Fibroblast of lung (primary cell): ENCODE data around the gene CTSW.

ENCODE experiments used
- EZH2 ChIP-seq: IDR thresholded peaks from 2 replicates; pipeline ENCODE4 v1.5.1; 2012; ENCODE audit warnings: low read length, control low read depth, mild to moderate bottlenecking; ENCODE audit errors: missing control alignments
- TF ChIP-seq, protein P1 (sequence below), 2 donors: IDR thresholded peaks in 1 of 2; conservative IDR thresholded peaks in 1 of 2; 1 replicate in 1 of 2; 2 replicates in 1 of 2; pipeline ENCODE4 v1.5.1; 2011 to 2012; ENCODE audit warnings: low read length in 2 of 2, control low read depth in 1 of 2, inconsistent platforms in 1 of 2, low read depth in 1 of 2, mild to moderate bottlenecking in 1 of 2

DNA sequence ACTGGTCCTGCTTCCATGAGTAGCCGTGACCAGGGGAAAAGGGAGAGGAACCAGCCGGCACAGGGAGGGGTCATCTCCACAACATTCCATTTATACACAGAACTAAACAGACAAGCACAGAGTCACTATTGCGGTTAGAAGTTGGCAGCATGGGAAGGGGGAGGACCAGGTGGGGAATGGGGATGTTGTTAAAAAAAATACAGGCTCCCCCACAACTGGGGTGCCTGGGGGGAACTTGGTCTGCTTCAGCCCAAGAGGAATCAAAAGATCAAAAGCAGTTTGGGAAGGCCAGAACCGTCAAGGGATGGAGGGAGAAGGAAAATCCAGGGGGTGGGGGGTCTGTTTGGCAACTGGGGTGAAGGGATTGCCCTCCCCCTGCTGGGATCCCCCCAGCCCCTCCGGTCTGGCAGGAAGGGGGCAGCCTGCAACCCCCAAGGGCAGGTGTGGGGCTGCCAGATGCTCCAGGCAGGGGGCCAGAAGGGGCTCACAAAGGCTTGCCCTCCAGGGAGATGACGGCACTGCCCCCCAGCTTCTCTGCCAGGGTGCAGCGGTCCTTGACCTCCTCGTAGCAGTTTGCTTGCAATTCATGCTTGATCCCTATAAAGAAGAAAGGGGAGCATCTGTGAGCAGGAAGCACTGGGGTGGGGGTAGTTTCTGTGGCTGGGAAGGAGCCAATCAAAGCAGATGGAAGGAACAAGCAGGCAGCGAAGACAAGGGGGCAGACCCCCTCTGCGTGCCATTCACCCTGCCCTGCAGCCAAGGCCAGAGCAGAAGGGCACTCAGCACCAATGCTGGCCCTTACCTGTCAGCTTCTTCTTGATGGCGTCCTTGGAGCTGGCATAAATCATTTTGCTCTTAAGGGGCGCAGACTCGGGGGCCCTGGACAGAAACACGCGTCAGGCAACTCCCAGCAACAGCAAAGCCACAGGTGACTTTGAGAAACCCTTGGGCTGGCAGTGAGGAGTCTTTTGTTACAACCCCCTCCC, 24.5 kb upstream of the CTSW start:
- TF ChIP-seq, protein P1, sequence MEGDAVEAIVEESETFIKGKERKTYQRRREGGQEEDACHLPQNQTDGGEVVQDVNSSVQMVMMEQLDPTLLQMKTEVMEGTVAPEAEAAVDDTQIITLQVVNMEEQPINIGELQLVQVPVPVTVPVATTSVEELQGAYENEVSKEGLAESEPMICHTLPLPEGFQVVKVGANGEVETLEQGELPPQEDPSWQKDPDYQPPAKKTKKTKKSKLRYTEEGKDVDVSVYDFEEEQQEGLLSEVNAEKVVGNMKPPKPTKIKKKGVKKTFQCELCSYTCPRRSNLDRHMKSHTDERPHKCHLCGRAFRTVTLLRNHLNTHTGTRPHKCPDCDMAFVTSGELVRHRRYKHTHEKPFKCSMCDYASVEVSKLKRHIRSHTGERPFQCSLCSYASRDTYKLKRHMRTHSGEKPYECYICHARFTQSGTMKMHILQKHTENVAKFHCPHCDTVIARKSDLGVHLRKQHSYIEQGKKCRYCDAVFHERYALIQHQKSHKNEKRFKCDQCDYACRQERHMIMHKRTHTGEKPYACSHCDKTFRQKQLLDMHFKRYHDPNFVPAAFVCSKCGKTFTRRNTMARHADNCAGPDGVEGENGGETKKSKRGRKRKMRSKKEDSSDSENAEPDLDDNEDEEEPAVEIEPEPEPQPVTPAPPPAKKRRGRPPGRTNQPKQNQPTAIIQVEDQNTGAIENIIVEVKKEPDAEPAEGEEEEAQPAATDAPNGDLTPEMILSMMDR (conservative IDR thresholded peaks at IDR 0.05 in 1 of 2, IDR thresholded peaks at IDR 0.05 in 1 of 2; ENCODE audit: low read depth in 1 of 2, low read length in 2 of 2), result no peak
- no peak for TF ChIP-seq EZH2
